LNCaP clone FGC (cell line): Measurements from ENCODE around the gene WDR90.

ENCODE experiments used
- DNase-seq: peaks from one replicate; pipeline ENCODE4 v3.0.0-alpha.2; 2011; ENCODE audit warnings: low read depth
- H3K4me3 ChIP-seq: 2 replicates; pipeline ENCODE4 v1.5.1; 2011; ENCODE audit warnings: mild to moderate bottlenecking, low read depth, low read length, control low read depth
- TF ChIP-seq, protein P1 (sequence below): IDR thresholded peaks from 2 replicates; pipeline ENCODE4 v1.5.1; 2012; ENCODE audit warnings: mild to moderate bottlenecking; ENCODE audit not compliant: control insufficient read depth, insufficient read depth; ENCODE audit errors: extremely low read depth

WDR90 gene

DNA sequence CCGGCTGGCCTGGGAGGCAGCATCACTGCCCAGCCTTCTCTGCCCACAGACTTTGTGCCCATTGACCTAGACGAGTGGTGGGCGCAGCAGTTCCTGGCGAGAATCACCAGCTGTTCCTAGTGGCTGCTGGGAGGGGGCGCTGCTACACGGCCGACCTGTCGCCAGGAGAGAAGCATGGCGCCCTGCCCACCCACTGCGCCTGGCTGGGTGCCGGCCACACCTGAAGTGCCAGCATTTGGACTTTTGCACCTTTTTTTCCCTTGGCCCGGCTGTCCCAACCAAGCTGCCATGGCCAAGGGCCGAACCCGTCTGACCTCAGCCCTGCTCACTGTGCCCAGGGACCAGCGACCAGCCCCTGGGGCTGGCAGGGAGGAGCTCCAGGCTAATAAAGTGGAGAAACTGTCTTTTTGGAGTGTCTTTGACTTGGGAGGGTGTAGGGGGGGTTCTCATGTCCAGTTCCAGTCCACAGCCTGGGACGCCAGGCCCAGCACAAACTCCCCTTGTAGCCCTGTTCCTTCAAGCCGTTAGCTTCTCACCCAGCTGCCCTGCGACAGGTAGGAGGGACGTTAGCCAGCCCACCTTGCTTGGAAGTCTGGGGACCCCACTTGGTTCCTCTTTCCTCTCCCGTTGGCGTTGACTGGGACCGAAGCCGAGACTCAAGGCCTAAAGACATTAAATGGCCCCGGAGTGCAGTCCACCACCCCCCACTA lies 939 bp upstream of the WDR90 start:
- DNase-seq, result peak; percentile 56
- H3K4me3 ChIP-seq, result peak overlapping the region; percentile 75
- TF ChIP-seq, protein P1, sequence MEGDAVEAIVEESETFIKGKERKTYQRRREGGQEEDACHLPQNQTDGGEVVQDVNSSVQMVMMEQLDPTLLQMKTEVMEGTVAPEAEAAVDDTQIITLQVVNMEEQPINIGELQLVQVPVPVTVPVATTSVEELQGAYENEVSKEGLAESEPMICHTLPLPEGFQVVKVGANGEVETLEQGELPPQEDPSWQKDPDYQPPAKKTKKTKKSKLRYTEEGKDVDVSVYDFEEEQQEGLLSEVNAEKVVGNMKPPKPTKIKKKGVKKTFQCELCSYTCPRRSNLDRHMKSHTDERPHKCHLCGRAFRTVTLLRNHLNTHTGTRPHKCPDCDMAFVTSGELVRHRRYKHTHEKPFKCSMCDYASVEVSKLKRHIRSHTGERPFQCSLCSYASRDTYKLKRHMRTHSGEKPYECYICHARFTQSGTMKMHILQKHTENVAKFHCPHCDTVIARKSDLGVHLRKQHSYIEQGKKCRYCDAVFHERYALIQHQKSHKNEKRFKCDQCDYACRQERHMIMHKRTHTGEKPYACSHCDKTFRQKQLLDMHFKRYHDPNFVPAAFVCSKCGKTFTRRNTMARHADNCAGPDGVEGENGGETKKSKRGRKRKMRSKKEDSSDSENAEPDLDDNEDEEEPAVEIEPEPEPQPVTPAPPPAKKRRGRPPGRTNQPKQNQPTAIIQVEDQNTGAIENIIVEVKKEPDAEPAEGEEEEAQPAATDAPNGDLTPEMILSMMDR, result peak; percentile 82

DNA sequence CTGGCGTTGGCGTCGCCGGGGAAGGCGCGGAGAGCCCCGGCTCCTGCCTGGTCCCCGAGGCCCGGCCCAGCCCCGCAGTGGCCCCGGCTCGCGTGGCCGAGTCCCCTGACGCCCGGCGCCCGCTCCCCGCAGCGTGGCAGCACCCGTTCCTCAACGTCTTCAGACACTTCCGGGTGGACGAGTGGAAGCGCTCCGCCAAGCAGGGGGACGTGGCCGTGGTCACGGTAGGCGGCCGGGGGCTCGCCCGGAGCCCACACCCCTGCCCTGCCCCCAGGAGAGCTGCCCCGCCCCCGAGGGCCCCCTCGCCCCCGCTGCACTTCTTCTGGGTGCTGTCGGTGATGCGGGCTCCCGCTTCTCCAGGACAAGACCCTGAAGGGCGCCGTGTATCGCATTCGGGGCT lies 466 bp downstream of the WDR90 start:
- no peak for DNase-seq
- TF ChIP-seq, protein P1, result no peak
- peak overlapping the region; percentile 75 for H3K4me3 ChIP-seq

DNA sequence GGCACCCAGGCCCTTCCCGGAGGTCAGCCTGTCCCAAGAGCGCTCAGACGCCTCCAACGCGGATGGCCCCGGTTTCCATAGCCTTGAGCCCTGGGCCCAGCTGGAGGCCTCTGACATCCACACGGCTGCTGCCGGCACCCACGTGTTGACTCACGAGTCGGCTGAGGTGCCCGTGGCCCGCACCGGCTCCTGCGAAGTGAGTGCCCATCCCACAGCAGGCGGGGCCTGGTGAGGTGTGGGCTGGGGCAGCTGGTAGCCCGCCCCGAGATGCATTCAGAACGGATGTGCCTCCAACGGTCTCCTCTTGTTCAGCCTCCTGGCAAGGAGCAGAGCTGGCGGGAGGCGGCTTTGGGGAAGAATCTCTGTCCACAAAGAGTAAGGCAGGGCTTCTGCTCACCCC lies 2.7 kb downstream of the WDR90 start:
- no peak for DNase-seq
- TF ChIP-seq, protein P1, result no peak
- no peak overlapping the region for H3K4me3 ChIP-seq

DNA sequence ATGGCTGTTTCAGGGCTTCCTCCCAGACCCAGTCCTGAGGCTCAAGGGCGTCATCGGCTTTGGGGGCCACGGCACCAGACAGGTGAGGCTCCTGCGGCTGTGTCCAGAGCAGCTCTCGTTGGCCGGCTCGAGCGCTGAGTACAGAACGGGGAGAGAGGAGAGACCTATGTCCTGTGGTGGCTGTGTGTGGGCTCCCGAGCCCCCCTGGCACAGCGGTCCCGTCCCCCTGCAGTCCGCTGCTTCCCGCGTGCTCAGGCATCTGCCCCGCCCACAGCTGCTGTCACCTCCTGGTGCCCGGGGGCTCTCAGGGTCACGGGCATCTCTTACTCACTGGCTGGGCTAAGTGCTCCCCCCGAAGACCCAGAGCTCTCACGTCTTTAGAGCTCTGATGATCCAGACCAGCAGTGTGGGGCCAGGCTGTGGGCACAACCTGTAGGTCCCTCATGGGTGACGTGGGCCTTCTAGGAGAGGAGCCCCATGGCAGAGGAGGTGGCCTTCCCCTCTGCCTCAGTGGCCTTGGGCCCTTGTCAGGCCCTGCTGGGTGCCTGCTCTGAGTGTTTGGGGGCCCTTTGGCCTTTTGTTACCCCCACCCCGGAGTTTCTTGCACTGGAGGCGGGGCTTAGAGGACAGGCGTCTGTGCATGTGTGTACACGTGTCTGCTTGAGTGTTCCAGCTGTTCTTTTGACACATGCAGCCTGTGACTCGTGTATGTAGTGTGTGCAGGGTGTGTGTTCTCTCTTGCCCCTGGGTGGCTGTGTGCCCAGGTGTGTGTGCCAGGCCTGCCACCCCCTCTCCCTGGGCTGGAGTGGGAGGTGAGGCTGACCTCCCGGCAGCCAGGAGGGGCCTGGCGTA lies 3.5 kb downstream of the WDR90 start:
- TF ChIP-seq, protein P1, result no peak
- H3K4me3 ChIP-seq, result no peak overlapping the region
- no peak for DNase-seq

DNA sequence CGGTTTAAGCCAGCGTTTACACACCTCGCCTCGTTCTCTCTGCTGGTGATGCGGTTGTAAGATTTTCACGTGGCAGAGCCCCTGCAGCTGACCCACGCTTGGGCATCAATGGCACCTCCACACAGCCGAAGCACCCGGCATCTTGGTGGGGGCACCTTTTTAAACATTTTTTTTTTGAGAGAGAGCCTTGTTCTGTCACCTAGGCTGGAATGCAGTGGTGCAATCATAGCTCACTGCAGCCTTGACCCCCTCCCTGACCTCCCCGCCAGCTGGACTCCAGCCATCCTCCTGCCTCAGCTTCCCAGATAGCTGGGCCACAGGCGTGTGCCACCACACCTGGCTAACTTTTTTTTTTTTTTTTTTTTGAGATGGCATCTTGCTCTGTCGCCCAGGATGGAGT lies 4.9 kb downstream of the WDR90 start:
- DNase-seq, result no peak
- TF ChIP-seq, protein P1, result no peak
- H3K4me3 ChIP-seq, result no peak overlapping the region

DNA sequence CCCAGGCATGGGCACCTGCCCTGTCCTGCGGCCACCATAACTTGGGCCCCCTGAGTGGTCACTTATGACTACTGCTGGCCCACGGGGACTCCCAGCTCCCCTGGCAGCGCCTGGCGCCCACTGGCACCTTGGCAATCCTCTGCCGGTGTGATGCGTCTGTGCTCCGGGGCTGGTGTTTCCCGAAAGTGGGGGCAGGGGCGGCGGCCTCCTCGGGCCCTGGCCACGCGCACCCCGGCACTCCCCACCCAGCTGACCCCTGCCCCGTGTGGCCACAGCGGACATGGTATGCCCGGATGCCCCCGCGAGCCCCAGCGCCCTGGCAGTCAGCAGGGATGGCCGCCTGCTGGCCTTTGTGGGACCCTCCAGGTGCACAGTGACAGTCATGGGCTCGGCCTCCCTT lies 8.3 kb downstream of the WDR90 start:
- no peak for DNase-seq
- TF ChIP-seq, protein P1, result no peak
- H3K4me3 ChIP-seq, result no peak overlapping the region
